GM12878 (cell line): ENCODE results near the gene OR52A1. TPM values are rescaled to one million over a fixed set of nuclear protein-coding genes. Genes with fewer than 3 reads are reported as not detected.

ENCODE experiments used
- ATAC-seq: fragments of 200-7000 bp; cut with Tn5 transposase; 3 replicates; pipeline ENCODE4 v1.9.1; 2020; ENCODE audit warnings: mild to moderate bottlenecking, moderate library complexity
- BruUV-seq: library from RNA; stranded (reverse); fragments of 400-500 nt; replicated peaks from 2 replicates; lab custom pipeline; 2021; lab: Mats Ljungman, UMichigan
- CTCF ChIA-PET: fragments of 300-600 bp; sonication (Branson Sonifier 250); formaldehyde crosslinking; extraction: SDS; loops from one replicate; lab custom pipeline; 2021; ENCODE audit warnings: inconsistent platforms; lab: Yijun Ruan, JAX
- POLR2A ChIA-PET: fragments of 350-600 bp; formaldehyde crosslinking; extraction: SDS; loops from one replicate; lab custom pipeline; 2021; ENCODE audit warnings: inconsistent platforms; lab: Charles Lee
- RAD21 ChIA-PET: fragments of 300-600 bp; sonication (Branson Sonifier 250); formaldehyde crosslinking; loops from one replicate; lab custom pipeline; 2023; ENCODE audit warnings: antibody characterized with exemption; ENCODE audit not compliant: unreplicated experiment; lab: Charles Lee
- SMC1A ChIA-PET: fragments of 300-600 bp; sonication (Branson Sonifier 250); formaldehyde crosslinking; loops from one replicate; lab custom pipeline; 2023; ENCODE audit not compliant: unreplicated experiment, uncharacterized antibody; lab: Charles Lee
- DNase-seq: peaks from one replicate; pipeline ENCODE4 v3.0.0-alpha.2; 2011; ENCODE audit warnings: low read depth, low spot score
- FAIRE-seq: peaks from 3 replicates; lab custom pipeline; 2011; peaks lifted over from hg19 to GRCh38; lab: Jason Lieb, UNC
- H2AFZ ChIP-seq: 2 replicates; pipeline ENCODE4 v1.6.0; 2011; ENCODE audit warnings: low read depth, low read length, control low read depth; ENCODE audit not compliant: control insufficient read depth
- H3K27ac ChIP-seq: 2 replicates; pipeline ENCODE4 v1.5.1; 2011; ENCODE audit warnings: control low read depth; ENCODE audit not compliant: control insufficient read depth, insufficient read depth
- H3K27me3 ChIP-seq, 2 experiments: replicated peaks in 1 of 2; 2 replicates each; pipeline versions ENCODE4 v1.6.0 to v1.6.1; 2011; ENCODE audit warnings: low read length in 1 of 2; ENCODE audit not compliant: control insufficient read depth in 2 of 2, insufficient read depth in 2 of 2
- H3K36me3 ChIP-seq, 2 experiments: 2 replicates each; pipeline ENCODE4 v1.5.1; 2011; ENCODE audit warnings: low read length in 1 of 2; ENCODE audit not compliant: control insufficient read depth in 2 of 2, insufficient read depth in 2 of 2
- H3K4me1 ChIP-seq: 2 replicates; pipeline ENCODE4 v1.6.1; 2011; ENCODE audit warnings: mild to moderate bottlenecking, low read length, moderate library complexity, mixed read lengths; ENCODE audit not compliant: control insufficient read depth, insufficient read depth
- H3K4me2 ChIP-seq: 2 replicates; pipeline ENCODE4 v1.6.0; 2011; ENCODE audit warnings: control low read depth; ENCODE audit not compliant: control insufficient read depth, insufficient read depth
- H3K4me3 ChIP-seq: fragments of 200-600 bp; sonication (generic); 2 replicates; pipeline ENCODE4 v1.5.1; 2016
- H3K79me2 ChIP-seq: 2 replicates; pipeline ENCODE4 v1.6.0; 2011; ENCODE audit warnings: low read length; ENCODE audit not compliant: control insufficient read depth, insufficient read depth
- H3K9ac ChIP-seq: 2 replicates; pipeline ENCODE4 v1.8.0; 2011; ENCODE audit warnings: low read length, control low read depth, mixed read lengths; ENCODE audit not compliant: control insufficient read depth, insufficient read depth
- H3K9me3 ChIP-seq: replicated peaks from 3 replicates; pipeline ENCODE4 v1.5.1; 2011; ENCODE audit warnings: mild to moderate bottlenecking, low read length; ENCODE audit not compliant: control insufficient read depth, insufficient read depth
- H4K20me1 ChIP-seq: 2 replicates; pipeline ENCODE4 v1.6.0; 2011; ENCODE audit not compliant: control insufficient read depth, insufficient read depth
- ATF2 ChIP-seq: IDR thresholded peaks from 2 replicates; pipeline ENCODE4 v1.6.1; 2012; ENCODE audit warnings: low read length, inconsistent platforms
- BCLAF1 ChIP-seq: fragments of 450-650 bp; IDR thresholded peaks from 2 replicates; pipeline ENCODE4 v1.6.1; 2017; ENCODE audit warnings: antibody characterized with exemption, mild to moderate bottlenecking, moderate library complexity
- CBX3 ChIP-seq: fragments of 200-600 bp; sonication (generic); IDR thresholded peaks from 2 replicates; pipeline ENCODE4 v1.6.1; 2016; ENCODE audit warnings: low read depth, borderline replicate concordance
- CHD4 ChIP-seq: fragments of 200-600 bp; sonication (generic); IDR thresholded peaks from 2 replicates; pipeline ENCODE4 v1.6.1; 2016; ENCODE audit warnings: mild to moderate bottlenecking
- EGR1 ChIP-seq, 2 experiments: IDR thresholded peaks; 1 replicate in 1 of 2; 2 replicates in 1 of 2; pipeline ENCODE4 v1.6.1; 2011 to 2012; ENCODE audit warnings: low read depth in 2 of 2, low read length in 2 of 2, borderline replicate concordance in 1 of 2, mild to moderate bottlenecking in 1 of 2, moderate library complexity in 1 of 2
- EP300 ChIP-seq, 2 experiments: fragments of 150-350 bp in 1 of 2; IDR thresholded peaks; 2 replicates each; pipeline ENCODE4 v1.6.1; 2011 to 2012; ENCODE audit warnings: low read depth in 2 of 2, low read length in 2 of 2, borderline replicate concordance in 1 of 2, improper control_type of control experiment in 1 of 2, inconsistent platforms in 1 of 2; ENCODE audit not compliant: control insufficient read depth in 1 of 2
- NR2C1 ChIP-seq: fragments of 450-650 bp; IDR thresholded peaks from 2 replicates; pipeline ENCODE4 v1.6.1; 2017; ENCODE audit warnings: antibody characterized with exemption, mild to moderate bottlenecking, moderate library complexity
- NR2C2 ChIP-seq: IDR thresholded peaks from 2 replicates; pipeline ENCODE4 v1.6.1; 2011; ENCODE audit warnings: borderline replicate concordance, low read depth; ENCODE audit not compliant: control insufficient read depth, insufficient read length
- POLR2A ChIP-seq: IDR thresholded peaks from 2 replicates; pipeline ENCODE4 v1.6.1; 2011; ENCODE audit warnings: low read depth, mild to moderate bottlenecking, low read length
- RBBP5 ChIP-seq: fragments of 200-600 bp; sonication (generic); conservative IDR thresholded peaks from 2 replicates; pipeline ENCODE4 v1.6.1; 2016
- SPI1 ChIP-seq: IDR thresholded peaks from 2 replicates; pipeline ENCODE4 v1.6.1; 2011; ENCODE audit warnings: low read depth, mild to moderate bottlenecking, low read length, moderate library complexity, borderline replicate concordance; ENCODE audit not compliant: insufficient read depth
- WGBS: methylation state at CpG from one replicate; pipeline ENCODE4 v1.1.6; 2016; ENCODE audit warnings: low lambda C conversion rate; ENCODE audit not compliant: insufficient replicate concordance, insufficient coverage; ENCODE audit errors: missing lambda C conversion rate; 5-methylcytosine and 5-hydroxymethylcytosine counted together
- in situ Hi-C: fragments of 300-500 bp; cut with MboI; formaldehyde crosslinking; loops from 9 replicates; pipeline ENCODE4 v1.14.3; 2018; ENCODE audit warnings: mixed read lengths
- intact Hi-C: fragments of 100-400 bp; cut with micrococcal nuclease; formaldehyde crosslinking; loops from one replicate; pipeline ENCODE4 v1.14.2; 2022; ENCODE audit not compliant: unreplicated experiment
- polyA plus RNA-seq, 11 experiments: library from polyadenylated mRNA; depleted of rRNA in 4 of 11; unstranded in 6 of 11; stranded (reverse) in 5 of 11; fragments of >200 nt; fragmentation: Nextera tagmentation in 4 of 11; fragmentation: Illumina TruSeq in 1 of 11; extraction: Ambion mirVana in 4 of 11; extraction: Trizol in 1 of 11; gene quantifications; 1 replicate in 1 of 11; 2 replicates in 10 of 11; pipeline versions ENCODE4 v1.2.1 to v1.2.3, GENCODE V29; 2011 to 2016; ENCODE audit warnings: inconsistent platforms in 2 of 11, missing spikeins in 2 of 11, low read depth in 1 of 11
- total RNA-seq, 4 experiments: library from RNA; depleted of rRNA in 3 of 4; stranded (reverse); fragments of >200 nt in 3 of 4; fragmentation: Illumina TruSeq in 1 of 4; extraction: Trizol in 1 of 4; gene quantifications; 2 replicates each; pipeline versions ENCODE4 v1.2.1 to v1.2.3, GENCODE V29; 2013 to 2021

Gene OR52A1
- total and polyA plus RNA-seq, 10 of the 15 experiments (the other 5 are each of a cell fraction or from before 2014, with no cell fraction given) = not detected

GRCh38 chr11:5107285-5107684 lies 47.3 kb downstream of the OR52A1 start:
- Histone ChIP-seq H3K79me2 (no peaks in the 10 kb centered on the region), H3K27me3 (no peaks in the 10 kb centered on the region; a peak in 1 of 4 replicates), H3K36me3 (no peaks in the 10 kb centered on the region), H3K9me3 (no peaks in the 10 kb centered on the region), H3K4me2 (no peak overlapping the region), H3K27ac (no peak overlapping the region), H3K4me3 (no peak overlapping the region), H3K4me1 (no peaks in the 10 kb centered on the region), H3K9ac (no peak overlapping the region), H2AFZ (no peak overlapping the region), H4K20me1 (no peaks in the 10 kb centered on the region)
- ChIA-PET POLR2A (no interaction called here), SMC1A (interaction anchor here (0.6 kb wide), 1 partner anchor 718 kb away, joined by 4 read pairs; no protein-coding TSS in a partner anchor), CTCF (no interaction called here), RAD21 (no interaction called here)
- TF ChIP-seq POLR2A = no peak
- TF ChIP-seq EP300 (IDR thresholded peaks at IDR 0.05; ENCODE audit: borderline replicate concordance in 1 of 2, control insufficient read depth in 1 of 2, low read depth in 2 of 2, low read length in 2 of 2) = no peak
- no peak for TF ChIP-seq CHD4
- TF ChIP-seq EGR1 (IDR thresholded peaks at IDR 0.05; ENCODE audit: borderline replicate concordance in 1 of 2, low read depth in 2 of 2, low read length in 2 of 2) = no peak
- no peak for TF ChIP-seq NR2C1
- no peak for TF ChIP-seq RBBP5
- no peak for TF ChIP-seq BCLAF1
- TF ChIP-seq CBX3 = no peak
- no peak for TF ChIP-seq NR2C2
- no peak for TF ChIP-seq SPI1
- no peak for TF ChIP-seq ATF2
- 0% methylated on average over 3 of the region's 3 CpGs for WGBS
- intact Hi-C loops (no loop called here), in situ Hi-C loops (no loop called here)
- BruUV-seq = no TSS peak
- ATAC-seq (no peak), FAIRE-seq (no peak), DNase-seq (no peak)
